HG03103 (cell line): Measurements from ENCODE around the gene PLA2R1.

Experiments
- ATAC-seq: cut with Tn5 transposase; IDR thresholded peaks from one replicate; pipeline ENCODE4 v1.9.1; 2021; ENCODE audit warnings: low read depth; ENCODE audit not compliant: unreplicated experiment

PLA2R1 gene

DNA sequence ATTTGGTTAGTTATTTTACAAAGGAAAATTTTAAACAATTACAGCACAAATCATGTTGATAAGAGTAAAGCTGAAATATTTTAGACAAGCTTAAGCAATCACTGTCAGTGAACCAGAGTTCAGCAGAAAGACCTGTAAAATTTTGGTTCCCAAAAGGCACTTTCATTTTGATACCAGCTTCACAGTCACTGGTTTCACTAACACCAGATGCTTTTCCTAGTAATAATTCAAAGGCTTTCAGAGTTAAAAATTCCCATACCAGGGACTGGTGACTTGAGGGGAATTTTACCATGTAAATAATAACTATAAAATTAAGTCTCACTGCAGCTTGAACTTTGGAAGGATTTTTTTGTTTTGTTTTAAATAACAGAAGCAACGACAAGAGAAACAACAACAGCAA is 162.1 kb downstream of the PLA2R1 start:
- ATAC-seq, result no peak

DNA sequence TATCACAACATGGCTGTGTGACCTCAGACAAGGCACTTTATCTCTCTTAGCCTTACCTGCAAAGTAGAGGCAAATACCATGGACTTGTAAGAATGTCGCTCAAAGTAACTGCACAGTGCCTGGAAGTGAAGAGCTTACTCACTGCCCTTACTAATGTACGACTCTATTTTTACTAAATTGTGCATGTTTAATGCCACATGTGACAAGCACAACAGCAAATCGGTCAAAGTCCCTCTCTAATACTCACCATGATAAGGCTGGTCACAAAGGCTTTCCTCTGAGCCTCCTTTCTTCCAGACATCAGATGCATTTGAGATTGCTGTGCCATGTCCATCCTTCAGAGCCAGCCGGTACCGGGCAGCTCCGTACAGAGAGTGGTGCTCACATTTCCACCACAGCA is 164.0 kb downstream of the PLA2R1 start:
- ATAC-seq, result no peak

DNA sequence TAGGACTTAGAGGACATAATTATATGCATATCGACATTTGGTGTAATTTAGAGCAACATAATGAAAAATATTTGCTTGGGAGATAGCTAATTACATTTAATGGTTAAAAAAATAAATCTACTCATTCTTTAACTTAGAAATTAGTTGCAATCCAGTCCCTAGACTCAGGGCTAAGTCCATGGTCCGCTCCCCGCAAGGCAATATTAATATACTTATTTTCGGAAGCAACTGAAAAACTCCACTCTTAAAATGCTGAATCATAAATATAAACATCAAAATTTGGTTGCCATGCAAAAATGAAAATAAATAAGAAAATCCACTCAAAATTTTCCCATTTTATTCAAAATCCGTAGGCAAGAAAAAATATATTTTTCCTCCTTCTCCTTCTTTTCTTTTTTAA is 164.7 kb downstream of the PLA2R1 start:
- ATAC-seq, result no peak

DNA sequence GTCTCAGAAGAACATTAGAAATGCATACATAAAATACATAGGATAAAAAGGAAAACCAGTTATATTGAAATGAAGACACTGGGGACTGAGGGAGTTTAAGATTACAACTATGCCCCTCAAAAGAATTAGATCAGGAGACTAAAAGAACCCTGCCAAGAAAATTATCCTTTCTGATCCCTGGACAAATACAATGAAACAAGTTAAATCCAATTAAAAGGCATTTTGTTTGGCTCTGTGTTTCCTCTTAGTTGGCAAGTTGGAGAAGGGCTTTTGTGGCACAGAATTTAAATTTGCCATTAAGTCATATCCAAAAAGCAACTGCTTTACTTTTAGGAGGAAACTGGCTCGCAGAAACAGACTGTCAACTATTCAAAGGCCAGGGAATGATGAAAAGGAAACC is 165.3 kb downstream of the PLA2R1 start:
- no peak for ATAC-seq

DNA sequence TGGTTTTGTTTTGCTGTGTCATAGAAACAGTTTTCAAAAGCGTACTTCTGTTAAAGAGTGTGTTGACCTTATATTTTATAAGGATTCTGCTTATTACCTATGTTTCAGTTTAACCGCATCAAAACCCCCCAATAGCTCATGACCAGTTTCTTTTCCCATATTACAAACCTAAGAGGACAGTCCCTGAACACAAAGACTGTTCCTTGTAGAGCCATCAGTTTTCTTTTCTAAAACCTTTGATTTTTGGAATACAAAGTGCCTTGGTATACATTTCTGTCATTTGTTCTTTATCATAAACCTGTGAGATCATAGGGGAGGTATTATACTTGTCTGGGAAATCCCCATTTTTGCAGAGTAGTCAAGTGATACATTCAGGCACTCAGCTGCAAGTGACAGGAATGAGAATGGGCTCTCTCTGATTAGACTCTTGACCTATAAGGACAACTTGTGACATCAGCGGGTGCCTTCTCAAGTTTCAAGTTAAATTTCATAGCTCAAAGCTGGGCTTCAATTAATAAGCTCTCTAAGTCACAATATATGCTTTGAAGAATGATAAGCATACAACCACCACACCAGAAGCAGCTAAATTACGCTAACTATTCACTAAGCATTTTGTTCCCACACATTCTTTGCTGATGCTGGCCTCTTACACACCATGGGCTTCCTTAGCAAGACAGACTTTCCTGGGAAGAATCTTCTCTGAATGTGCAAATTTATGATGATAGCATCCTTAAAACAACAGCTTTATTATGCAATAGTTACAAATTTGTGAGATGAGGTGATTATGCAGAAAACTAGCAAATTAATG is 167.0 kb downstream of the PLA2R1 start:
- peak; percentile 41 for ATAC-seq

DNA sequence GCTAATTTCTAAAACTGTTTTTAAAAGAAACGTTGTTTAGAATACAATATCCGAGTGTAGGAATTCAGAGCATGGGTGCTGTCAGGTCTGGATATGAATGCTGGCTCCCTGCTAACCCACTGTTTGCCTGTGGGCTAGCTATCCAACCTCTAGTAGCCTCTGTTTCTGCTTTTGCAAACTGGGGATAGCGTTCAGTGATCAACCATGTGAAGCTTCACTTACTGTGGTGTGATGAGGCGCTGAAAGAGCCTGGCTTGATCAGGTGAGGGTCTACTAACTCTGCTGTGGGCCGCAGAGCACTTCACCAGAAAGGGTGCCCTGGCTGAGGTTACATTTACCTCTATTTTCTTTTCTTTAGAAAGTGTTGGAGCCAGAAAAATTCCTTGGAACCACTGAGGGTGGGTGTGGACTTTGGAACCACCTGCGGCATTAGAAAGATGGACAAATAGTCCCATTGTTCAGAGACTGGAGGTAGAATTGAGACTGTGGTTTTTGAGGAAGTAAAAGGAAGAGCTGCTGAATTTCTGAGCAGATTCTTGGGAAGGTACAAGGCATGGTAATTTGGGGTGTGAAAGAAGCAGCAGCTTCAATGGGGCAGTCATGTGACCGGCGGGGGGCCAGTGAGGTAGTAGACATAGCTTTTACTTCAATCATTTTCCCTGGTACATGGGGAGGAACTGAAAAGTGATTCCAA is 168.1 kb downstream of the PLA2R1 start:
- ATAC-seq, result no peak

DNA sequence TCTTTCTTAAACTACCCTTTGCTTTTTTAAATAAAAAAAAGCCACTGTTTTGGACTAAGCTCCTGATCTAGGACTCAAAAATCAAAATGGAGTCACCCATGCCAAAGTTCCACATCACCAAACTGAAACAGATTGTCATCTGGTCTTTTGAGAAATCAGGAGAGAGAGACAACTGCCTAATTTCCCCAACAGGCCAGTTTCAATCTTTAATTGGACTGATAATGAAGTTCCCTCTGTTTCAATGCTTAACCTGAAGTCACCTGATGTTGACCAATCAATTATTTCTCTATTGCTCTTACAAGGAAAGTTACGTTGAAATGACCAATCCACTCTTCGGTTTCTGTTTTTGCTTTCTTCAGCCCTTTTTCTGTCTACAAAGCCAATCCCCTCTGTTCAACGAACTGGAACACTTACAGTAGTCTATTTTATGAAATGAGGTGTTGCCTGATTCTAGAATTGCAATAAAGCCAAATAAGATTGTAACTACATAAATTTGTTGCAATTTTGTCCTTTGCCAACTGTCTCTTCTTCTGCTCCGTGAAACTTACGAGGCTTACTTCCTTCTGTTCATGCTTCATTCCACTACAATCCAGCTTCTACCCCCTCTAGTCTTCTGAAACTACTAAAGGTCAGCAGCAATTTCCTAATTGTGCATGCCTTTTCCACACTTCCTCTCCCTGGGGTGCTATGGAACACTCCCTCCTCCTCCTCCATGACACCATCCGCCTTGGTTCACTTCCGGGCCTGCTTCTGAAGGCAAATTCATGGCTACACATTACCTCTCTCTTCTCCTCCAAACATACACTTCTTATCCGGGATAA is 169.2 kb downstream of the PLA2R1 start:
- ATAC-seq, result no peak

DNA sequence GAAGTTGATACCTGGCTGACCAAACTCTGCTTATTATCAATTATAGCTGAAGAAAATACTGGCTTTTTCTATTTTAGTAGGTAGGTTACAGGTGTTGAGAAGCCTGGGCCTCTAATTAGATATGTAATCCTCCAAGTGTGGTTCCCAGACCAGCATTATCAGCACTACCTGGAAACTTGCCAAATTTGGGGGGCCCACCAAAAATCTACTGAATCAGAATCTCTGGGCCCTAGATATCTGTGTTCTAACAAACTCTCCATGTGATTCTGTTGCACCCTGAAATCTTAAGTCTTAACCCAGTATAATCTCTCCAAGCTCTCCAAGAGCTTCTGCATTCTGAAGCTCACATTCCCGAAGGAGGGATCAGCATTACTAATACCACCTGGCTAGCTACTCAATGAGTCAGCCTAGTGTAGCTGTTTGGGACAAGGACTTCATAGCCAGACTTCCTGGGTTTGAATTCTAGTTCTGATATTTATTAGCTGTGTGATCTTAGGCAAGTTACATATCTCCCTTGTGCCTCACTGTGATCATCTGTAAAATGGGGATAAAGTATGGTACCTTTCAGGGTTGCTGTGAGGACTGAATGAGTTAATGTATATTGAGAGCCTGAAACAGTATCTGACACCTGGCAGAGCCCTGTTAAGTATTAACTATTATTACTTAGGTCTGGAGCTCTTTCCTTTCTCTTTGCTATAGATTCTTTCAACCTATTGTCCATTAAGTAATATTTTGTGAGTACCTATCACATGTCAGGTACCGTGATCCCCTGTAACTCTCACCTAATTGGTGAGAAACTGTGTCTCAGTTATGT is 170.3 kb downstream of the PLA2R1 start:
- ATAC-seq, result no peak

DNA sequence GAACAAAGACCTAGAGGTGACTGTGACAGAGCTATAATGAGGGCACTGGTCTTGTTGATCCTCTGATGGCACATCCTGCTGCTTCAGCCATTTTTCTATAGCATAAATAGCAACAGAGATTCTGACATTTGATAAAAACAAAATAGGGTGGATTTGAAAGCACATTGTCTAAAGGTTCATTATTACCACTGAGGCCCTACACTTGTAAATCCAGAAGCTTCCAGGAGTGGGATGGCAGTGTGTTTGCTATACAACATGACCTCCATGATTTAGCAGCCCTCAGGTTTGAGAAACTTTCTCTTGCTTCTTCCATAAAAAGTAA is 171.2 kb downstream of the PLA2R1 start:
- ATAC-seq, result no peak

DNA sequence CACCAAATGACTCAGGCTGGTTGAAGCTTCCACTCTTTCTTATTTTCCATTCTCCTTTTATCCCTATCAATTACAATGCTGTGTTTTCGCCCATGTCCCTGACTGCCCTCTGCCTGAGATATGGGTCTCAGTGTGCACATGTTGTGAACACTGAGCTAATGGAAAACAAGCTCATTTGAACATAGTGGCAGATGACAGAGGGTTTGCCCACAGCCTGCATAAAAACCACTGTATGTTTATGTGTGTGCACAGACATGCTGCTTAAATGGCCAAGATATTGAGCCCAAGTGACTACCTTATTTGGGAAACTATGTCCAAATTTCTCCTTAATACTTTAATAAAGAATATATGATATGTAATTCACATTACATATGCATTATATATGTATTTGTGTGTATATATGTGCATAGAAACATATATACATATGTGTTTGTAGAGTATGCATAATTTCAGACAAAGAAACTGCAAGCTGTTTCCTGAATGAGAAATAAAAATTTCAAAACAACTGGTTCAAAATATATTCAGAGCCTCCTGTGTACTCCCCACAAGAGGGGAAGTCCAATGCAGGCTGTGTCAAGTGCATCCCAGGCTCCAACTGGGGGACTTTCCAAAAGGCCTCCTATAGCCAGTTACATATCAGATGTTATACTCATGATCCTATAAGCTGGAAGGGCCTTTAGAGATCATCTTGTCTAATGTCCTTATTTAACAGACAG is 171.7 kb downstream of the PLA2R1 start:
- peak; percentile 29 for ATAC-seq

DNA sequence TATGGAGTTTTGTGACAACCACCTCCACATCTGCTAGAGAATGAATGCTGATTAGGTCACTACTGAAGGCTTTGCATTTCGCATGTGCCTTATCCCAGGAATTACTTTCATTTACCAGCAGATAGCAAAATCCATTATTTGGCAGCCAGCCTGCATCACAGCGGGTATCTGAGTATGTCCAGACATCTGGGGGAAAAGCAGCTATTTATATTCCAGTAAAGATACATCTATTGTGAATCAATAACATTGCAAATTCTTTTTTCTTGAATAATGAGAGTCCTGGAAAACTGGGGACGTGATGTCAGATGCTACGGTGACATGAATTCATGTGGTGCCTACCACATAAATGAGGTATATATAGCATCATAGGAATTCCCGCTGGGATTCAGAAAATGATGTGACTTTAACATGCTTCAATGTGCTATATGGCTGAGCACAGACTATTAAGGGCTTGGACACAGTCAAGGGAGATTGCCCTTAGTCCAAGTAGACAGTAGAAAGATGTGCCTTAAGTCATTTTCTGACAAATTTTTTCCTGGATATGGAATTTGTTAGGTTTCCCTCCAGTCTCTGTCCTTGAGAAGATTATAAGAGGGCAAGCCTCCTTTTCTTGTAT is 180.2 kb downstream of the PLA2R1 start:
- ATAC-seq, result no peak
